Measurements from ENCODE around the gene ALPI.

GRCh38 chr2:232434563-232435374 is 21.2 kb upstream of the ALPI start:
- TF ChIP-seq GLIS3 (CRISPR knock-in tag; IDR thresholded peaks at IDR 0.05) (no peak), RARB (CRISPR knock-in tag; IDR thresholded peaks at IDR 0.05) (no peak), ZFP3 (CRISPR knock-in tag; IDR thresholded peaks at IDR 0.05) (no peak)
- TF ChIP-seq, protein P1, sequence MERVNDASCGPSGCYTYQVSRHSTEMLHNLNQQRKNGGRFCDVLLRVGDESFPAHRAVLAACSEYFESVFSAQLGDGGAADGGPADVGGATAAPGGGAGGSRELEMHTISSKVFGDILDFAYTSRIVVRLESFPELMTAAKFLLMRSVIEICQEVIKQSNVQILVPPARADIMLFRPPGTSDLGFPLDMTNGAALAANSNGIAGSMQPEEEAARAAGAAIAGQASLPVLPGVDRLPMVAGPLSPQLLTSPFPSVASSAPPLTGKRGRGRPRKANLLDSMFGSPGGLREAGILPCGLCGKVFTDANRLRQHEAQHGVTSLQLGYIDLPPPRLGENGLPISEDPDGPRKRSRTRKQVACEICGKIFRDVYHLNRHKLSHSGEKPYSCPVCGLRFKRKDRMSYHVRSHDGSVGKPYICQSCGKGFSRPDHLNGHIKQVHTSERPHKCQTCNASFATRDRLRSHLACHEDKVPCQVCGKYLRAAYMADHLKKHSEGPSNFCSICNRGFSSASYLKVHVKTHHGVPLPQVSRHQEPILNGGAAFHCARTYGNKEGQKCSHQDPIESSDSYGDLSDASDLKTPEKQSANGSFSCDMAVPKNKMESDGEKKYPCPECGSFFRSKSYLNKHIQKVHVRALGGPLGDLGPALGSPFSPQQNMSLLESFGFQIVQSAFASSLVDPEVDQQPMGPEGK (CRISPR knock-in tag; IDR thresholded peaks at IDR 0.05; ENCODE audit: borderline replicate concordance): no peak
- TF ChIP-seq, protein P2, sequence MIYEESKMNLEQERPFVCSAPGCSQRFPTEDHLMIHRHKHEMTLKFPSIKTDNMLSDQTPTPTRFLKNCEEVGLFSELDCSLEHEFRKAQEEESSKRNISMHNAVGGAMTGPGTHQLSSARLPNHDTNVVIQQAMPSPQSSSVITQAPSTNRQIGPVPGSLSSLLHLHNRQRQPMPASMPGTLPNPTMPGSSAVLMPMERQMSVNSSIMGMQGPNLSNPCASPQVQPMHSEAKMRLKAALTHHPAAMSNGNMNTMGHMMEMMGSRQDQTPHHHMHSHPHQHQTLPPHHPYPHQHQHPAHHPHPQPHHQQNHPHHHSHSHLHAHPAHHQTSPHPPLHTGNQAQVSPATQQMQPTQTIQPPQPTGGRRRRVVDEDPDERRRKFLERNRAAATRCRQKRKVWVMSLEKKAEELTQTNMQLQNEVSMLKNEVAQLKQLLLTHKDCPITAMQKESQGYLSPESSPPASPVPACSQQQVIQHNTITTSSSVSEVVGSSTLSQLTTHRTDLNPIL (CRISPR knock-in tag; IDR thresholded peaks at IDR 0.05; ENCODE audit: low read depth): no peak
